NCI-H2227 treated with DMSO at 0.1 percent for 48 hours (cell line): ENCODE measurements around the gene PPP2R3A.

Source experiments
- DNase-seq: peaks from one replicate; lab custom pipeline; 2025; lab: John Stamatoyannopoulos, UW

Gene PPP2R3A

DNA sequence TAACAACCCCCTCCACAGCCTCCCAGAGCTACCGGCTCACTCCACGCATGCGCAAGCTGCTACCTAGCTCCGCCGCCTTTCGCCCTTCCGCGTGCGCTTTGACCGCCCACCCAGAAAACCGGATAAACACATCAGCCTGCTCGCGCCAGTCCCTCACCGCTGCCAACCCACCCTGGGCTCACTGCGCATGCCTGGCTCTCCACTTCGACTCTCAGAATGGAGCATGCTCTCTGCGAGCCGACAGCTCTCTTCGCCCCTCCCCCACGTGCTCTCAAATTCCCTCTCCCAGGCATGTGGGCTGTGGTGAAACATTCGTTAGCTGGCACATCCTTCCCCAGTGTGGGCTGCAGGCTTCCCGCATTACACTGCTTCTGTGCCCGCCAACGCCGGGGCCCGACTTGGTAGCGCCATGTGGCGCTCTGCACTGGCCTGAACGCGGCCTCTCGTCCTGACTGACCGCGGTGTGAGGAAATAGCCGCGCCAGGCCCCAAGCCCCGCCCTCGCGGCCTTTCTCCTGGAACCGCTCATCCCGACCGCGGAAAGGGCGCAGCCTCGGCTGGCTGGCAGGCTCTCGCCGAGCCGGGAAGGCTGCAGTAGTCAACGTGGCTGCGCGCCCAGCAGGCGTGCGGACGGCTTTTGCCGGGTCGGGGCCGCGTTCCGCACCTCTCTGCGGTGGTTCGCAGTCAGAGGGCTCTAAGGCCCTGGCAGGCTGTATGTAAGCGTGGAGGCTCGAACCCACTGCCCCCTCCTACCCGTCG lies 231.1 kb downstream of the PPP2R3A start:
- DNase-seq: peak; percentile 97

DNA sequence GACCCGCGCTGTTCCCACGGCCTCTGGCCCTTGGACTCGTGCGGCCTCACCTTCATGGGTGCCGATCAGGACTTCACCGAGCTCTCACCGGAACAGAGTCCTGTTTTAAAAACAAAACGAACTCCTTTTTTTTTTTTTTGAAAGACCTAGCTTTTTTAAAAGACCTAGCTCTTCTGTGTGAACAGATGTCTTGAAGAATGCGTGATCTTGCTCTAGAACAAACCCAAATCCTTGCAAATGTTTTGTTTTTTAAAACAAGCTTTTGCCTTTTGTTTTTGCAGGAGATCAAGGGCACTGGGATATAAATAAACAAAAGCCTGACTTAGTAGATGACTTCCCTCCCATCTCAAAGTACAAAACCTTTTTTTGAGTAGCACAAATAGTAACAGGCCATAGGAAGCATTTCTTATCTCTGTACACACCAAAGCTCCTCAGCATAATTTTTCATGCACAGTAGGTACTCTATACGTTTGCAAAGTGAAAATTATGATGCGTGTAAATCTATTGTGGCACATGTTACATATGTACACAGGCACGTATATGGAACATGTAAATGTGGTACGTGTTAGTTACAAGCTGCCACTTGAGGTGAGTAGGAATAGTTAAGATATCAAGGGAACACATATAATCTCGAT lies 231.7 kb downstream of the PPP2R3A start:
- DNase-seq: peak; percentile 22
